ENCODE results near the gene ABCA10.

GRCh38 chr17:69267219-69267618 lies 38.6 kb upstream of the ABCA10 start:
- TF ChIP-seq CTCF (IDR thresholded peaks at IDR 0.05) (no peak), POLR2AphosphoS5 (IDR thresholded peaks at IDR 0.05) (no peak)
